Endometrial microvascular endothelial cells (primary cell): Measurements from ENCODE around the gene ZNF316. TPM values are rescaled to one million over a fixed set of nuclear protein-coding genes. Genes with fewer than 3 reads are reported as not detected.
"Not testable (repeated sequence)": the region's sequence is repeated elsewhere in the genome, so short reads cannot be mapped to it uniquely, and the experiment has no call there.

ENCODE experiments used
- in situ Hi-C: cut with HindIII; loops from 2 replicates; pipeline ENCODE4 v1.10.0; 2017; ENCODE audit warnings: low sequenced_read_pairs, low pct_unique_long_range_greater_than_20kb; ENCODE audit errors: inconsistent ontology term
- total RNA-seq: library from RNA; depleted of rRNA; stranded (reverse); fragments of >200 nt; gene quantifications from one replicate; pipeline ENCODE4 v1.2.3, GENCODE V29; 2015; ENCODE audit errors: inconsistent ontology term

ZNF316 gene
- total RNA-seq, 1 donor from 2014 or later: 7.4 TPM

- in situ Hi-C loops: no loop called here
Observed at GRCh38 chr7:6655636-6656385, 18.7 kb downstream of the ZNF316 start.

GRCh38 chr7:6656413-6656812 is 19.3 kb downstream of the ZNF316 start:
- in situ Hi-C loops: no loop called here

DNA sequence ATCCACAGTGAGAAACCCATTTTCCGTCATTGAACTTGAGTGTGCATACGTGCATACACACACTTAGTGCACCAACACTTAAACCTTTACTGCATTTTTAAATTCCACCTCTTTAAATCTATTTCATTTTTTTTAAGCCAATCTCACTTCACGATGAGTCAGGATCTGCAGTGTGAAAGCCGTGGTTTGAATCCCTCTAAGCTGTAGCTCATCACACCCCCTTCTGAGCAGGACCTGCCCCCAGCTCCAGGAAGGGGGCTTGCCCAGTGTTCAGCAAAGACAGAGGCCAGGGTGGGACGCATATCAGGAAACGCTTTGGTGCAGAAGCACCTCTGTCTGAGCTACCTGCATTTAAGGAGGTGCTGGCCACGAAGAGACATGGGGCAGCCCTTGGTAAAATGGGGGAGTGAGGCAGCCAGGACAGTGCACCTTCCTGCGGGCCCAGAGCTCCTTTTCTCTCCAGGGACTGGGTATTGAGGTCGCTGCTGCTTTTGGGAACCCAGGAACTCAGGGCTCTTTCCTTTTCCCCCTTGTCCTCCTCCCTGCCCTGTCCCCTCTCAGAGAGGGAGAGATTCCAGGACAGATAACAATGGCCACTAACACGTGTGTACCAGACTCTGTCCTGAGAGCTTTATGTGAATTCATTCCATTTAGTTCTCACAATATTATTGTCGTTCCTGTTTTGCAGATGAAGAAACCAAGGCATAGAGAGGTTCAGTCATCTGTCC is 21.7 kb downstream of the ZNF316 start:
- in situ Hi-C loops: no loop called here

DNA sequence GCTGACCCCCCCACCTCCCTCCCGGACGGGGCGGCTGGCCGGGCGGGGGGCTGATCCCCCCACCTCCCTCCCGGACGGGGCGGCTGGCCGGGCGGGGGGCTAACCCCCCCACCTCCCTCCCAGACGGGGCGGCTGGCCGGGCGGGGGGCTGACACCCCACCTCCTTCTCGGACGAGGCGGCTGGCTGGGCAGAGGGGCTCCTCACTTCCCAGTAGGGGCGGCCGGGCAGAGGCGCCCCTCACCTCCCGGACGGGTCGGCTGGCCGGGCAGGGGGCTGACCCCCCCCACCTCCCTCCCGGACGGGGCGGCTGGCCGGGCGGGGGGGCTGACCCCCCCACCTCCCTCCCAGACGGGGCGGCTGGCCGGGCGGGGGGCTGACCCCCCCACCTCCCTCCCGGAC is 33.7 kb downstream of the ZNF316 start:
- in situ Hi-C loops: not testable (repeated sequence)

GRCh38 chr7:6675807-6676405 is 38.8 kb downstream of the ZNF316 start:
- in situ Hi-C loops: no loop called here

DNA sequence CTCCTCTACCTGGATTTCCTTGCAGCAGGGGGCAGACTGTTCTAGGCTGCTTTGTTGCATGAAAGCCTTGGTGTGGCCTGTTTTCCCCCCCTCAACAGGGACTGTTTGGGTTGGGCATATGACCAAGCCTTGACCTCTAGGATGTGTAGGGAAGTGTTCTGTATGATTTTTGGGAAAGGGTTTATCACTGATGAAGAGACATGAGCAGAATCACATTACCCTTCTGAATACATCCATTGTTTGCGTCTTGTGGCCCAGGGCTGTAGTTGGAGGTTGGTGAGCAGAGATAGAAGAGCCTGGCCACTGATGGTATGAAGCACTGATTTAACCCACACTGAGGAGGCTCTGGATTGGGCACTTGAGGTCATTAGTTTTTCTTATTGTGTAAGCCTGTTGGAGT is 43.0 kb downstream of the ZNF316 start:
- in situ Hi-C loops: no loop called here

- in situ Hi-C loops: no loop called here
Observed at GRCh38 chr7:6691103-6691502, 54.0 kb downstream of the ZNF316 start.

GRCh38 chr7:6691609-6692106 is 54.5 kb downstream of the ZNF316 start:
- in situ Hi-C loops: no loop called here

- in situ Hi-C loops: no loop called here
Observed at GRCh38 chr7:6700793-6701192, 63.7 kb downstream of the ZNF316 start.

DNA sequence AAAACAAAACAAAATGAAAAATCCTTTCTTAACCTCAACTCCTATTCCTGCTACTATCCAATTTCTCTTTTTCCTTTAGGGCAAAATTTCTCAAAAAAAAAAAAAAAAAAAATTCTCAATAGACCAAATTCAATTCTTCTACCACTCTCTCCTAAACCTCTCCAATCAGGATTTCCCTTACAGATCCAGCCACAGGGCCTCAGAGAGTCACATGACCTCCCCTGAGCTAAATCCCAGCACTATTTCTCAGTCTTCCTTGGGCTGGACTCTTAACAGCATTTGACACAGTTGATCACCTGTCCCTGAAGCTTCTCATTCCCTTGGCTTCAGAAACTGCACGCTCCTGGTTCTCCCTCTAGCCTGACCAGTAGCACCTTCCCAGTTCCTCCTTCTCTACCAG is 64.7 kb downstream of the ZNF316 start:
- in situ Hi-C loops: no loop called here

Other genes with a start within 250 kb of the ZNF316 start
- 19.2 TPM for gene DAGLB, start 189.4 kb upstream of the ZNF316 start, total RNA-seq
- gene KDELR2, start 153.2 kb upstream of the ZNF316 start, total RNA-seq: 149 TPM
- gene GRID2IP, start 85.9 kb upstream of the ZNF316 start, total RNA-seq: 0.84 TPM
- 29.8 TPM for gene ZDHHC4, start 59.9 kb upstream of the ZNF316 start, total RNA-seq
- 23.3 TPM for gene INTS15, start 47.3 kb upstream of the ZNF316 start, total RNA-seq
- not detected for gene ZNF853, start 21.7 kb upstream of the ZNF316 start, total RNA-seq
- 7.4 TPM for gene ZNF12, start 69.6 kb downstream of the ZNF316 start, total RNA-seq
- gene RSPH10B2, start 116.8 kb downstream of the ZNF316 start, total RNA-seq: not detected
- 14.3 TPM for gene CCZ1B, start 189.0 kb downstream of the ZNF316 start, total RNA-seq